ENCODE results near the gene LNX2.

LNX2 gene

GRCh38 chr13:27654059-27654458, 33.7 kb upstream of the LNX2 start:
- no peak for DNase-seq (ENCODE audit: low read depth in 1 of 2, low spot score in 1 of 2)

DNA sequence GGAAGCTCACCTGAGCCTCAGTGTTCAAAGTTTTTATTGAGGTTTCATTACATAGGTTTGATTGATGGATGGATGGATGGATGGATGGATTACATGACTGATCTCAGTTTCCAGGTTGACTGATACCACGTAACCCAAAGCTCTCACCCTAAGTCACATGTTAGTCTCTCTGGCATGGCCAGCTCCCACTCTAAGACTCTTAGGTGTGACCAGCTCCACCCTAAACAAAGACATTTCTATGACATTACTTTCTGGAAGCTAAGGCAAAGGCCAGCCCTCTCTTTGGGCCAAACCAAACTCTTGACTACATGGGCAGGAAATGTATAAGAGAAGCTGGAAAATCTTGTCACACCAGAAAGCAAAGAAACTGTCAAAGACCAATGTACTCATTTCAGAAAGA, 30.0 kb upstream of the LNX2 start:
- no peak for DNase-seq (ENCODE audit: low read depth in 1 of 2, low spot score in 1 of 2)
- TF ChIP-seq POLR2AphosphoS5 (IDR thresholded peaks at IDR 0.05; ENCODE audit: low read depth) (no peak), CTCF (IDR thresholded peaks at IDR 0.05; ENCODE audit: insufficient read depth, low read length) (no peak), GABPA (IDR thresholded peaks at IDR 0.05; ENCODE audit: low read depth) (no peak), SPI1 (IDR thresholded peaks at IDR 0.05; ENCODE audit: borderline replicate concordance, low read depth) (no peak)
- TF ChIP-seq, protein P1, sequence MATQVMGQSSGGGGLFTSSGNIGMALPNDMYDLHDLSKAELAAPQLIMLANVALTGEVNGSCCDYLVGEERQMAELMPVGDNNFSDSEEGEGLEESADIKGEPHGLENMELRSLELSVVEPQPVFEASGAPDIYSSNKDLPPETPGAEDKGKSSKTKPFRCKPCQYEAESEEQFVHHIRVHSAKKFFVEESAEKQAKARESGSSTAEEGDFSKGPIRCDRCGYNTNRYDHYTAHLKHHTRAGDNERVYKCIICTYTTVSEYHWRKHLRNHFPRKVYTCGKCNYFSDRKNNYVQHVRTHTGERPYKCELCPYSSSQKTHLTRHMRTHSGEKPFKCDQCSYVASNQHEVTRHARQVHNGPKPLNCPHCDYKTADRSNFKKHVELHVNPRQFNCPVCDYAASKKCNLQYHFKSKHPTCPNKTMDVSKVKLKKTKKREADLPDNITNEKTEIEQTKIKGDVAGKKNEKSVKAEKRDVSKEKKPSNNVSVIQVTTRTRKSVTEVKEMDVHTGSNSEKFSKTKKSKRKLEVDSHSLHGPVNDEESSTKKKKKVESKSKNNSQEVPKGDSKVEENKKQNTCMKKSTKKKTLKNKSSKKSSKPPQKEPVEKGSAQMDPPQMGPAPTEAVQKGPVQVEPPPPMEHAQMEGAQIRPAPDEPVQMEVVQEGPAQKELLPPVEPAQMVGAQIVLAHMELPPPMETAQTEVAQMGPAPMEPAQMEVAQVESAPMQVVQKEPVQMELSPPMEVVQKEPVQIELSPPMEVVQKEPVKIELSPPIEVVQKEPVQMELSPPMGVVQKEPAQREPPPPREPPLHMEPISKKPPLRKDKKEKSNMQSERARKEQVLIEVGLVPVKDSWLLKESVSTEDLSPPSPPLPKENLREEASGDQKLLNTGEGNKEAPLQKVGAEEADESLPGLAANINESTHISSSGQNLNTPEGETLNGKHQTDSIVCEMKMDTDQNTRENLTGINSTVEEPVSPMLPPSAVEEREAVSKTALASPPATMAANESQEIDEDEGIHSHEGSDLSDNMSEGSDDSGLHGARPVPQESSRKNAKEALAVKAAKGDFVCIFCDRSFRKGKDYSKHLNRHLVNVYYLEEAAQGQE (IDR thresholded peaks at IDR 0.05; ENCODE audit: insufficient replicate concordance, low read depth), result no peak
- Histone ChIP-seq H3K27ac (replicated peaks) (no peak overlapping the region), H3K27me3 (ENCODE audit: insufficient read depth, poor library complexity, severe bottlenecking) (no peaks in the 10 kb centered on the region), H3K4me3 (replicated peaks; ENCODE audit: insufficient read depth, low read length) (no peak overlapping the region)

More at GRCh38 chr13:27654059-27654458, 33.7 kb upstream of the LNX2 start:
- no peak overlapping the region for H3K27ac ChIP-seq (replicated peaks)
- no peaks in the 10 kb centered on the region for H3K27me3 ChIP-seq (ENCODE audit: insufficient read depth, poor library complexity, severe bottlenecking)
- TF ChIP-seq GABPA (IDR thresholded peaks at IDR 0.05; ENCODE audit: low read depth), result no peak
- TF ChIP-seq, protein P1 (IDR thresholded peaks at IDR 0.05; ENCODE audit: insufficient replicate concordance, low read depth), result no peak
- TF ChIP-seq CTCF (IDR thresholded peaks at IDR 0.05; ENCODE audit: insufficient read depth, low read length), result no peak
- no peak for TF ChIP-seq POLR2AphosphoS5 (IDR thresholded peaks at IDR 0.05; ENCODE audit: low read depth)
- TF ChIP-seq SPI1 (IDR thresholded peaks at IDR 0.05; ENCODE audit: borderline replicate concordance, low read depth), result no peak
- no peak overlapping the region for H3K4me3 ChIP-seq (replicated peaks; ENCODE audit: insufficient read depth, low read length)

DNA sequence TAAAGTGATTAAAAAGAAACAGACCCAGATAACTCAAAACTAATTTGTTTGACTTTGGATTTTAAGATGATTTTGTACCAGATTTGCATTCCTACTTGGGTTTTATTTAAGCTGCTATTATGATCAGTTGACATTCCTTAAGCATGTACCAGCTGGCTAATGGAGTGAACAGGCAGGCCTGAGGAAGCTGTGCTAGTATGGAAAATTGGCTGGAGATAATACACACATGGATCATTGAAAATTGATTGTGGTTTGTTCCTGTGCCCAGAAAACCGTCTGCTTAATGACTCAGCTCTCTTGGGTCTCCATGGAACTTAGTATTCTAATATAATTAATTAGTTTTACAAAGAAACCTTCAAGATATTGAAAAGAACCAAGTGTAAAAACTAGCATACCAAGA, 24.0 kb upstream of the LNX2 start:
- no peaks in the 10 kb centered on the region for H3K27me3 ChIP-seq (ENCODE audit: insufficient read depth, poor library complexity, severe bottlenecking)

More for the DNA sequence above, 24.0 kb upstream of the LNX2 start:
- DNase-seq (ENCODE audit: low read depth in 1 of 2, low spot score in 1 of 2), result no peak
- TF ChIP-seq POLR2AphosphoS5 (IDR thresholded peaks at IDR 0.05; ENCODE audit: low read depth) (no peak), CTCF (IDR thresholded peaks at IDR 0.05; ENCODE audit: insufficient read depth, low read length) (no peak), SPI1 (IDR thresholded peaks at IDR 0.05; ENCODE audit: borderline replicate concordance, low read depth) (no peak), GABPA (IDR thresholded peaks at IDR 0.05; ENCODE audit: low read depth) (no peak)
- TF ChIP-seq, protein P1 (IDR thresholded peaks at IDR 0.05; ENCODE audit: insufficient replicate concordance, low read depth), result no peak
- Histone ChIP-seq H3K27ac (replicated peaks) (no peak overlapping the region), H3K4me3 (replicated peaks; ENCODE audit: insufficient read depth, low read length) (no peak overlapping the region)

Data from HL-60 (cell line).